Fibroblast of lung (primary cell): ENCODE results near the gene RIT1. TPM values are rescaled to one million over a fixed set of nuclear protein-coding genes. Genes with fewer than 3 reads are reported as not detected.

Experiments used
- DNase-seq, 2 donors: peaks; one replicate each; pipeline versions ENCODE4 v3.0.0 to v3.0.0-alpha.2; 2010; ENCODE audit warnings: low read depth in 2 of 2
- H2AFZ ChIP-seq: 2 replicates; pipeline ENCODE4 v1.5.1; 2012; ENCODE audit warnings: low read length, control low read depth, inconsistent platforms
- H3K27ac ChIP-seq: 2 replicates; pipeline ENCODE4 v1.5.1; 2011; ENCODE audit warnings: low read length, control low read depth; ENCODE audit not compliant: insufficient read depth
- H3K27me3 ChIP-seq: 2 replicates; pipeline ENCODE4 v1.5.1; 2011; ENCODE audit warnings: mild to moderate bottlenecking, low read length; ENCODE audit not compliant: control insufficient read depth, insufficient read depth
- H3K36me3 ChIP-seq: 2 replicates; pipeline ENCODE4 v1.5.1; 2011; ENCODE audit warnings: low read length; ENCODE audit not compliant: control insufficient read depth, insufficient read depth
- H3K4me1 ChIP-seq: 2 replicates; pipeline ENCODE4 v1.5.1; 2011; ENCODE audit warnings: low read length; ENCODE audit not compliant: control insufficient read depth, insufficient read depth; ENCODE audit errors: extremely low read depth
- H3K4me2 ChIP-seq: 2 replicates; pipeline ENCODE4 v1.5.1; 2011; ENCODE audit warnings: low read length, control low read depth; ENCODE audit not compliant: insufficient read depth; ENCODE audit errors: extremely low read depth
- H3K4me3 ChIP-seq, 4 experiments: fragments of 200-600 bp in 1 of 4; sonication (generic) in 1 of 4; replicated peaks in 1 of 4; 2 replicates each; pipeline ENCODE4 v1.5.1; 2011 to 2016; ENCODE audit warnings: low read length in 4 of 4, low read depth in 3 of 4, mild to moderate bottlenecking in 3 of 4, control low read depth in 2 of 4, inconsistent platforms in 1 of 4, mixed read lengths in 1 of 4; ENCODE audit not compliant: insufficient read depth in 1 of 4; ENCODE audit errors: control extremely low read depth in 1 of 4
- H3K79me2 ChIP-seq: 2 replicates; pipeline ENCODE4 v1.5.1; 2012; ENCODE audit warnings: mild to moderate bottlenecking, low read length, inconsistent platforms; ENCODE audit not compliant: control insufficient read depth, insufficient read depth
- H3K9ac ChIP-seq: 2 replicates; pipeline ENCODE4 v1.5.1; 2011; ENCODE audit warnings: mild to moderate bottlenecking, low read length, control low read depth; ENCODE audit not compliant: insufficient read depth
- H3K9me3 ChIP-seq: 2 replicates; pipeline ENCODE4 v1.5.1; 2012; ENCODE audit warnings: low read depth, low read length; ENCODE audit not compliant: control insufficient read depth, insufficient read depth
- H4K20me1 ChIP-seq: 2 replicates; pipeline ENCODE4 v1.5.1; 2011; ENCODE audit warnings: low read length; ENCODE audit not compliant: control insufficient read depth, insufficient read depth; ENCODE audit errors: extremely low read depth
- CTCF ChIP-seq, 2 donors: IDR thresholded peaks in 1 of 2; conservative IDR thresholded peaks in 1 of 2; 1 replicate in 1 of 2; 2 replicates in 1 of 2; pipeline ENCODE4 v1.5.1; 2011 to 2012; ENCODE audit warnings: low read length in 2 of 2, control low read depth in 1 of 2, inconsistent platforms in 1 of 2, low read depth in 1 of 2, mild to moderate bottlenecking in 1 of 2
- EZH2 ChIP-seq: IDR thresholded peaks from 2 replicates; pipeline ENCODE4 v1.5.1; 2012; ENCODE audit warnings: low read length, control low read depth, mild to moderate bottlenecking; ENCODE audit errors: missing control alignments
- polyA plus RNA-seq, 2 donors: library from polyadenylated mRNA; depleted of rRNA in 1 of 2; stranded (reverse) in 1 of 2; unstranded in 1 of 2; fragments of >200 nt; gene quantifications; 2 replicates each; pipeline ENCODE4 v1.2.1, GENCODE V29; 2011 to 2012; ENCODE audit warnings: missing spikeins in 1 of 2
- total RNA-seq: library from RNA; depleted of rRNA; stranded (reverse); fragments of >200 nt; gene quantifications from 2 replicates; pipeline ENCODE4 v1.2.1, GENCODE V29; 2014

Gene RIT1
- total and polyA plus RNA-seq, 2 donors (not counting 1 experiment from before 2014, with no cell fraction given): 33.4 to 56.8 TPM

- H3K4me2 ChIP-seq: no peak overlapping the region
- H4K20me1 ChIP-seq: no peaks in the 10 kb centered on the region
- H3K9me3 ChIP-seq: no peaks in the 10 kb centered on the region
- H3K36me3 ChIP-seq: no peaks in the 10 kb centered on the region
- no peak overlapping the region for H3K27ac ChIP-seq
- H3K79me2 ChIP-seq: no peaks in the 10 kb centered on the region
- H3K4me3 ChIP-seq: no peak overlapping the region
- no peak for DNase-seq
- H3K9ac ChIP-seq: no peak overlapping the region
- peaks cover 5% of the 10 kb centered on the region for H3K4me1 ChIP-seq
- no peak for TF ChIP-seq CTCF (conservative IDR thresholded peaks at IDR 0.05 in 1 of 2, IDR thresholded peaks at IDR 0.05 in 1 of 2; ENCODE audit: low read depth in 1 of 2, low read length in 2 of 2)
- no peak for TF ChIP-seq EZH2
- H2AFZ ChIP-seq: no peak overlapping the region
- no peaks in the 10 kb centered on the region for H3K27me3 ChIP-seq
Measured at GRCh38 chr1:155882766-155883165, 28.4 kb downstream of the RIT1 start.

GRCh38 chr1:155882235-155882634 lies 28.9 kb downstream of the RIT1 start:
- Histone ChIP-seq H3K9ac (no peak overlapping the region), H3K4me2 (no peak overlapping the region), H3K4me3 (no peak overlapping the region), H3K27me3 (no peaks in the 10 kb centered on the region), H3K4me1 (peaks cover 5% of the 10 kb centered on the region), H3K36me3 (no peaks in the 10 kb centered on the region), H3K79me2 (no peaks in the 10 kb centered on the region), H2AFZ (no peak overlapping the region), H3K9me3 (no peaks in the 10 kb centered on the region), H3K27ac (no peak overlapping the region), H4K20me1 (no peaks in the 10 kb centered on the region)
- no peak for TF ChIP-seq CTCF (conservative IDR thresholded peaks at IDR 0.05 in 1 of 2, IDR thresholded peaks at IDR 0.05 in 1 of 2; ENCODE audit: low read depth in 1 of 2, low read length in 2 of 2)
- TF ChIP-seq EZH2: no peak
- no peak for DNase-seq

GRCh38 chr1:155880950-155881349 lies 30.2 kb downstream of the RIT1 start:
- no peaks in the 10 kb centered on the region for H3K79me2 ChIP-seq
- no peak overlapping the region for H3K27ac ChIP-seq
- no peaks in the 10 kb centered on the region for H3K9me3 ChIP-seq
- H3K27me3 ChIP-seq: no peaks in the 10 kb centered on the region
- no peak overlapping the region for H3K9ac ChIP-seq
- H3K4me1 ChIP-seq: peaks cover 5% of the 10 kb centered on the region
- no peaks in the 10 kb centered on the region for H4K20me1 ChIP-seq
- H3K4me3 ChIP-seq: no peak overlapping the region
- no peak for DNase-seq
- H3K36me3 ChIP-seq: no peaks in the 10 kb centered on the region
- H3K4me2 ChIP-seq: no peak overlapping the region
- no peak overlapping the region for H2AFZ ChIP-seq
- no peak for TF ChIP-seq EZH2
- no peak for TF ChIP-seq CTCF (conservative IDR thresholded peaks at IDR 0.05 in 1 of 2, IDR thresholded peaks at IDR 0.05 in 1 of 2; ENCODE audit: low read depth in 1 of 2, low read length in 2 of 2)
